GM21825 (cell line): ENCODE measurements around the gene ZNF584.
A peak's percentile ranks its signal among the peaks of the same experiment; 100 is the strongest.

ENCODE experiments used
- ATAC-seq: cut with Tn5 transposase; IDR thresholded peaks from one replicate; pipeline ENCODE4 v1.9.1; 2021; ENCODE audit warnings: mild to moderate bottlenecking, moderate library complexity; ENCODE audit not compliant: unreplicated experiment

ZNF584 gene

DNA sequence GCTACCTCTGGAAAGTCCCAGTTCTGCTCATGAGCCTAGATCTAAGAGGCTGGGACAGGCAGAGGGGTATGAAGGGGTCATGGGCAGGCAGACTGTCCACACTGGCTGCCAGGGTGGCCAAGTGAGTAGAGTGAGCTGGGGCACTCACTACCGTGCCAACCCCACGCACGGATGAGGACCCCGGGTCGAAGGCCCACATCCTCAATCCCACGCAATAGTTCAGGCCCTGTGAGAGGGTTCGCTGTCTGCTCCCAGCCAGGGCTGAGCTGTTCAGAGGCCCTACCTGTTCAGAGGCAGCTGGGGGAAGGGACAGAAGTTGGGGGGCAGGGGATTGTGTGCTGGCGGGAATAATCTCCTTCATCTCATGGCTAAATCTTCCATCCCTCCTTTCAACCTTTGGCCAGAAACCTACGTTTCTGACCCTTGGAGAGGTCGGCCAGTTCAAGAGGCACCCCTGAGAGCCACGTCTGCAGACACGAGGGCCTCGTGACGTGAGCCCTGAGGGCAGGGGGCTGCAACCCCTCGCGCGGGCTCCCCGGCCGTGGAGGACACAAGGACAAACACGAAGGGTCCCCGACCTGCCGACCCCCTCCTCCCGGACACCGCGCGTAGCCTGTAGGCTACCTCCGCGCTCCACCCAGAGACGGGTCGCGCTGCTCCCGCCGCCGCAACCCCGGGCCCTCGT, 22.4 kb upstream of the ZNF584 start:
- ATAC-seq = peak; percentile 13

DNA sequence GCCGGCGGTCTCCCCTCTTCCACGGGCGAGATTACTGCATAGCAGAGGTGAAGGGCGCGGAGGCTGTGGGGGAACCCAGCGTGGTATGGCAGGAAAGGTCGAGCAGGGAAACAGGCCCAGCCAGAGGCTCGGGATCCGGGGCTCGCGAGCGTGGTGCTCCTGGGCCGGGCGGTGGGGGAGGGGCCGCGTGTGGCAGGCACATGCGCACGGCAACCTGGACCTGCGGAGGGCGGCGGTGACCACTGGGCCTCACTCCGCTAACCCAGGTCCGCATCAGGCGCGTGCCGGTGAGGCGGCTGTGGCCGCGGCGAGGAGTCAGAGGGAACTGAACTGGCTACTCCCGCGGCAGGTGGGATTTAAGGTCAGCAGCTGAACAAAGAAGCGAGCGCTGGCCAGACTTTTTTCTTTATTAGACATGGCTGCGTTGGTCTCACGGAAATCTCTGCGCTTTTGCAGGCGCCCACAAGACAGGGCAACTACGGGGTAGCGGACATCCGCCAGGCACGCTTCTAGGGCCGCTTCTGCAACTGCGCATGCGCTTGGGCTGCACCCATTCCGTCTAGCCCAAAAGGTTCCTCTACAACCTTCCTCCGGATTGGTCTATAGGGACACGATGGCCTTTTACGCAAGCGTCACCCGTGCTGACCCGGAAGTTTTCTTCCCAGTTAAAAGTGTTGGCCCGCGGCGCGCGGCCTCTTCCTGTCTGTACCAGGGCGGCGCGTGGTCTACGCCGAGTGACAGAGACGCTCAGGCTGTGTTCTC, 21.7 kb upstream of the ZNF584 start, which contains the start of gene RPS5:
TSS of gene RPS5 (plus strand) at position 694 of the 762 bp plus-strand sequence. CDS start 869 bp downstream, outside the sequence.
- peak; percentile 81 for ATAC-seq

DNA sequence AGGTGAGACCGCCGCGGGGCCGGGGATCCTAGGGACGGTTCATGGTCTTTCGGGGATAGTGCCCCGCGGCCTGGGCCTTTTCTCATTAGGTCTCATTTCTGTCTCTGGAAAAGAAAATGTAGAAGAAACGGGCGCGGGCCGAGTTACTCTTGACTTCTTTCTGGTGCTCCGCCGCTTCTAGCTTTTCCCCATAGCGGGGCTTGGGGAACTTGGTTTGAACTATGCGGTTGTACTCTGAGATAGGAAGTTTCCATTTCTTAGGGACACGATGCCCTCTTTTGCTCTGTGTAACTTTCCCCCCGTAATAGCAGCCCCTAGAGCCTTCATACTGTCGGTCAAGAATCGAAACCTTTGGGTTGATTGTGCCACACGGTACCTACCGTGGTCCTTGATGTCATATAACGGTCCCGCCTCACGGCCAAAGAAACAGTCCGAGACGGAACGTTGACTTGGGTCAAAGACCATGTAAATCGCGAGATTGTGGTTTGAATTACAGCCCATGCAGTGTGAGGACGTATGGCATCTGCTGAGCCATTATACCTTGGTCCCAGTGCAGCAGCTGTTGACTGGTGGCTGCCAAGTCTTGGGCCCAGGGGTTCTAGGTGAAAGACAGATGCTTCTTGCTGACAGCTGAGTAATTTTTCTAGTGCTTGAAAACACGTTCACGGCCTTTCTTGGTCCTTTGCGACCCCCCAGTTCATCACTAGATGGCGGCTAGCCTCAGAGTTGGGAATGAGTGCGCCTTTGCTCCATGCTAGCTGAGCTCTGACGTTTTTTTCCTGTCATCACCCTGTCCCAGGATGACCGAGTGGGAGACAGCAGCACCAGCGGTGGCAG, 20.9 kb upstream of the ZNF584 start:
- no peak for ATAC-seq

DNA sequence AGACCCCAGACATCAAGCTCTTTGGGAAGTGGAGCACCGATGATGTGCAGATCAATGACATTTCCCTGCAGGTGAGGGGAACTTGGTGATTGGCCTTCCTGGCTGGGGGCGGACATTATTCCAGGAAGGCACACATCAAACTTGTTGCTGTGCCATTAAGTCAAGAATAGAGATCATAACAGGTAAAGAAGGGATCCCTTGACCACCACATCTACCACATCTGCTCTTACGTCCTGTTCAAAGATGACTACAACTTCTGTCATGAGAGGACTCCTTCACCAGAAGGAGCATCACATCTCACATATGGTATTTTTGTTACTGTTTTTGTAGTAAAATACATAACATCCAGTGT, 20.3 kb upstream of the ZNF584 start:
- ATAC-seq = no peak

DNA sequence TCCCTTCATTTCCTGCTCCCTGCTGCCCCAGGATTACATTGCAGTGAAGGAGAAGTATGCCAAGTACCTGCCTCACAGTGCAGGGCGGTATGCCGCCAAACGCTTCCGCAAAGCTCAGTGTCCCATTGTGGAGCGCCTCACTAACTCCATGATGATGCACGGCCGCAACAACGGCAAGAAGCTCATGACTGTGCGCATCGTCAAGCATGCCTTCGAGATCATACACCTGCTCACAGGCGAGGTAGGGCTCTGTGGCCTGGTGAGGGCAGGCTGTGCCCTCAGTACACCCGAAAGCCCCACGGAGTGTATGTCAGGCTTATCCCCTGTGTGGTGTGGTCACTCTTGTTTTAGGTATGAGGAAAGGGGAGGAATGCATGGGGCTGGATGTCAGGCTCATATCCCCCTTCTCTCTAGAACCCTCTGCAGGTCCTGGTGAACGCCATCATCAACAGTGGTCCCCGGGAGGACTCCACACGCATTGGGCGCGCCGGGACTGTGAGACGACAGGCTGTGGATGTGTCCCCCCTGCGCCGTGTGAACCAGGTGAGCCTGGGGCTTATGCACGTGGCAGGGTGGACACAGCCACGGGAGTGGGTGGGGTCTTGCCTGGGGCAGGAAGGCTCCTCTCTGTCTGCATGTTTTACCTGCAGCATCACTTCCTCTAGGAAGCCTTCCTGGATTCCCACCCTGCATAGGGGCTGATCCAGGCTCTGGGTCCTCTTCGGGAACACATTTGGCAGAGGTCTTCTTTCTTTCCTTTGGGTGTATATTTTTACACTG, 15.3 kb upstream of the ZNF584 start:
- no peak for ATAC-seq

DNA sequence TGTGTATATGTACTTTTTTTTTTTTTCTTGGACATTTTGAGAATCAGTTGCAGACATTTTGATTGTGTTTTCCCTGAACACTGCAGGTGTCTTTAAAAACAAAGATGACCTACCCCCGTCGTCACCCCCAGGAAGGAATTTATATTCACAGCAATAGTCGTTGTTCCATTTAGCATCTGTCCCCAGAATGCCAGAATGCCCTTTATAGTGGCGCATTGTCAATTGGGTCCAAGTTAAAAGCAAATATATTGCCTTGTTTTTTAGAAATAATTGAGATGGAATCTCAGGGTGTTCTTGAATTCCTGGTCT, 14.8 kb upstream of the ZNF584 start:
- no peak for ATAC-seq

DNA sequence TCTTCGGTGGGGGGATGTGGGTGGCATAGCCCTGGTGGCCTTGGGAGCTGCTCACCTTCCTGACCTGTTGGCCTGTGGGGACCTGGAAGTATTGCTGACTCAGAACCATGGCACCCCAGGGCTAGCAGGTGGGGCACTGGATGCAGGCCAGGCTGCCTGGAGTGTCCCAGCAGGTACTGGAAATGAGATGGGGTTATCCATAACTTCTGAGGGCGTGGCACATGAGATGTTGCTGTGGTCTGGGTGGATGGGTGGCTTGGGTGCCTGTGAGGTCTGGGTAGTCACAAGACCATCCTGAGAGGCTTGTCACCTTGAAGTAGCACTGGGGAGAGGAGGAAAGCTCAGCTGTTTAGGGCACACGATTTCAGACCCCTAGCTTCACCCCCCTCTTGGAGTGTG, 13.6 kb upstream of the ZNF584 start:
- ATAC-seq = no peak

DNA sequence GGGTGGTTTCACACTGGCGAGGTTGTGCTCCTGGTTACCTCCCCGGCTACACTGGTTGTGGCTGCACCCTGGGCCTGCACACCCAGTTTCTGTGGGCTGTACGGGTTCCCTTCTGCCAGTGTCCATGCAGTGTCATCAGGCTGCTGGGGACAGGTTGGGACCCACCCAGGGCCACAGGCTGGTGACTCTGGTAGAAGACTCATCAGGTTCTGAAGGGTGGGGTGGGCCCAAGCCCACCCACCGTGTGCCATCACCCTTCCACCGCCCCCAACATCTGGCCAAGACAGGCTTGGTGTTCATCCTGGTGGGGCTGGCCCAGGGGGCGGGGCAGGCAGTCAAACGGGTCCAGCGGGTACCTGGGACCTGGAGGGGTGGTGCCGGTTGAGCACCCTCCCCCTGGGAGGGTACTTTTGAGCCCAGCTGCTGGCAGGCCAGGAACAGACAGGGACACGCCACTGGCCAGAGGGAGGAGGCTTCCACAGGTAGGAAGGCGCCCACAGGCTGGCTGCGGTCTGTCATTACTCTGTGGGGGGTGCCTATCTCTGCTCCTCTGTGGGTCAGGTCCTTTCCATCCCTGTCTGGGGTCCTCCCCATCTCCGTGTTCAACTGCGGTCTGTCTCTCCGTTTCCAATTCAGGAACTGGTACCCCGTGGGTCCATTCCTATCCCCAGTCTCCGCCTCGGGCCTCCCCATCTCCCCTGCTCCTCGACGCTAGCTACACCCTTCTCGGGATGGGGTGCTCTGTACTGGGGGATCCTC, 13.1 kb upstream of the ZNF584 start, which contains the start of gene RNF225:
TSS of gene RNF225 (plus strand) at position 437 of the 759 bp plus-strand sequence. CDS start 434 bp downstream, outside the sequence.
- ATAC-seq = no peak

DNA sequence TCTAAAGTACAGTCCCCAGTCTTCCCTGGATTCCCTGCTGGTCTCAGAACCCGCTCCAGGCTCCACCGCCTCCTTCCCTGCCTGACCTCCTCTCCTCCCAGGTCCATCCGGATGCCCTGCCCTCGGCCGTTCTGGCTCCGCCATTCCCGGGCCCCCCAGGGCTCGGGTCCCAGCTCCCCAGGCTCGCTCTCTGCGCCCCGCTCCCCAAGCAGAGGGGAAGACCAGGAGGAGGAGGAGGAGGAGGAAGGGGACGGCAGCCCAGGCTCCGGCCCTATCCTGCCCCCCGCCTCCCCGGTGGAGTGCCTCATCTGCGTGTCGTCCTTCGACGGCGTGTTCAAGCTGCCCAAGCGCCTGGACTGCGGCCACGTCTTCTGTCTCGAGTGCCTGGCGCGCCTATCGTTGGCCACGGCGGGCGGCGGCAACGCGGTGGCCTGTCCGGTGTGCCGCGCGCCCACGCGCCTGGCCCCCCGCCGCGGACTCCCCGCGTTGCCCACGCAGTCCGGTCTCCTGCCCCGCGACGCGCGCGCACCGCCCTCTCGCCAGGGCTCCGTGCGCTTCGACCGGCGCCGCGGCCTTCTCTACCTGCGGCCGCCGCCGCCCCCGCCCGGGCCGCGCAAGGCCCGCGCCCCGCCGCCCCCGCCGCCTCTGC, 12.3 kb upstream of the ZNF584 start:
- ATAC-seq = no peak

DNA sequence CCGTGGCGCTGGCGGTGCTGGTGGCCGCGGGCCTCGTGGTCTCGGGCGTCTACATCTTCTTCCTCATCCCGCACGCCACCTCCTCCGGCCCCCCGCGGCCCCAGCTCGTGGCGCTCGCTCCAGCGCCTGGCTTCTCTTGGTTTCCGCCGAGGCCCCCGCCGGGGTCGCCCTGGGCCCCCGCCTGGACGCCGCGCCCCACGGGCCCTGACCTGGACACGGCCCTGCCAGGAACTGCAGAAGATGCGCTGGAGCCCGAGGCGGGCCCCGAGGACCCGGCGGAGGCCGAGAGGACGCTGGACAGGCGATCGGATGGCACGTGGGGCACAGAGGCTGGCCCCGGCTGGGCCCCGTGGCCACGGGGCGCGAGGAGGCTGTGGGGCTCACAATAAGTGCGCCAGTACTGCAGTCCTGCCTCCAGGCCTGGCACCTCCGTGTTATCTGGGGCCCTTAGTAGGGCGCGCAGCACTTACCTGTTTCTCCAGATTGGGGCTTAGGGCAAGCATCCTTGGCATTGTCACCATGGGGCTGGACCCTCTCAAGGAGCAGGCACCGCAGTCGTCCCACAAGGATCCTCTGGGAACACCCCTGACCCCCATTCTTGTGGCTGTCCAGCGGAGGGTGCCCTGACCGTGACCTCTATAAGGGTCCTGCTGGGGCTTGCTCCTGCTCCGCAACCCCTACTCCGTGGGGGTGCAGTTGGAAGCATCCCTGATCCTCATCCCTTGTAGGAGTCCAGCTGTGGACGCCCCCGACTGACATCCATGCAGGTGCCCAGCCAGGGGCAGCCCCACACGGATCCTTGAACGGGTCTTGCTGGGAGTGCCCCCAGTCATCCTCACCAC, 11.5 kb upstream of the ZNF584 start:
- no peak for ATAC-seq

DNA sequence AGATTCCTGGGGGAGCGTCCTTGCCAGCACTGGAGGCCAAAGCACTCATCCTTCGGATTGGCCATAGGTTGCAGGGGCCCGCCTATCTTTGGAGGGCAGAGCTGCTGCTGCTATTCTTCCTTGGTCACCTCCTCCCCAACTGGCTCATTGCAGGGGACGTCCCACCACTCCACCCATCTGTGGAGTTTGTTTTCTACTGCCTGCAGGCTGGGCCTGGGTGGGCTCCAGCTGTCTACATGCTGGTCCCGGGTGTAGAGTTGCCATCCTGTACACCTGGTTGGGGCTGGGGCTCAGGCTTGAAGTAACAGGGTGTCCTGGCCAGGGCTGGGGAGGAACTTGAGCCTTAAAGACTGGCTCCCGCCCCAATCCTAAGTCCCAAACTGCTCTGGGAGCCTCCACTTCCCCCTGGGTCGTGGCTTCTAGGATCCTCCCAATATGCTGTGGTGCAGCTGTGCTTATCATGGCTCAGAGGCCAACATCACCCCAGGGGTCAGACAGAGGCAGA, 10.9 kb upstream of the ZNF584 start:
- ATAC-seq = no peak

DNA sequence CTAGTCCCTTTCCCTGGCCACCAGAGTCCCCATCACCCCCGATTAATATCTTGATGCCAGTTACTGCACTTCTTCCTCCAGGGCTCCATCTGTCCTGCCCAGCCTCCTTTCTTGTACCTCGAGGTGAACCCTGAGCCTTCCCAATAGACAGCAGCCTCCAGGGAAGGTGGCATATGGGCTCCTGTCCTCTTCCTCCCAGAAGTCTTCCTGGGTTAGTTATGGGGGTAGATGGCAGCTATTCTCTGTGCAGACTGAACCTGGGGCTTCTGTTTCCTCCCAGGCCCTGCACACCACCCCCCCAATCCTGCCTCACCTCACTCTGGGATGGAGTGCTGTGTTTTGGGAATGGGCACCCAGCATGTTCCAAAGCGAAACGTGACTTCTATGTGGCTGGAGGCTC, 10.4 kb upstream of the ZNF584 start:
- no peak for ATAC-seq

DNA sequence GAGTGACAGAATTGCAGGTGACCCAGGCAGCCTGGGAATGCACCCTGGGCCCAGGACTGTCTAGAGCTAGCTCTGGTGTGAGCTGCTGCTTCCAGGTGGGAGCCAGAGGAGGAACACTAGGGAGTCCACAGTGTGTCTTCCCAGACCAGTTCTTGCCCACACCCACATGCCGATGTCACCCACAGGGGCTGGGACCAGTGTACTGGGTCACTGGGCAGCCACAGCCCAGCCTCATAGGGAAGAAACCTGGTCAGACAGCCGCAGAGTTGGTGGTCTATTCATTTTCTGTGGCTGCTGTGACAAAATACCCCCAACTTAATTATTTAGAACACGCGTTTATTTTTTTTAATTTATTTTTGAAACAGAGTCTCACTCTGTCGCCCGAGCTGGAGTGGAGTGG, 9.9 kb upstream of the ZNF584 start:
- ATAC-seq = no peak

DNA sequence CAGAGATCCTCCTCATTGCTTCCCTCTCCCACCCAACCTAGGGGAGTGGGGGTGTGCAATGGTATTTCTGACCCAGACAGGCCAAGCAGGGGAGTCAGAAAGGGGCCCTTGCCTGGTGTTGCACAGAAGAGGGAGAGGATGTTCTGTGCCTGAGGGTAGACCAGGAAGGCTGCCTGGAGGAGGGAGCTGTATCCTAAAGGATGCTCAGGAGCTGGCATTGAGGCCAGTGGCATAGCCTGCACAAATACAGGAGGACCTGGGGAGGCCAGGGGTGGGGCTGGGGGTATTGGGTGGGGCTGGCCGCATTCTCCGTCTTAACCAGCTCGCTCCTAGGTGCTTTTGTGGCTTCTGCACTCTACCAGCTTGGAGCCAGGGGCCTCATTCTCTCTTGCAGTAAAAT, 8.5 kb upstream of the ZNF584 start:
- no peak for ATAC-seq

DNA sequence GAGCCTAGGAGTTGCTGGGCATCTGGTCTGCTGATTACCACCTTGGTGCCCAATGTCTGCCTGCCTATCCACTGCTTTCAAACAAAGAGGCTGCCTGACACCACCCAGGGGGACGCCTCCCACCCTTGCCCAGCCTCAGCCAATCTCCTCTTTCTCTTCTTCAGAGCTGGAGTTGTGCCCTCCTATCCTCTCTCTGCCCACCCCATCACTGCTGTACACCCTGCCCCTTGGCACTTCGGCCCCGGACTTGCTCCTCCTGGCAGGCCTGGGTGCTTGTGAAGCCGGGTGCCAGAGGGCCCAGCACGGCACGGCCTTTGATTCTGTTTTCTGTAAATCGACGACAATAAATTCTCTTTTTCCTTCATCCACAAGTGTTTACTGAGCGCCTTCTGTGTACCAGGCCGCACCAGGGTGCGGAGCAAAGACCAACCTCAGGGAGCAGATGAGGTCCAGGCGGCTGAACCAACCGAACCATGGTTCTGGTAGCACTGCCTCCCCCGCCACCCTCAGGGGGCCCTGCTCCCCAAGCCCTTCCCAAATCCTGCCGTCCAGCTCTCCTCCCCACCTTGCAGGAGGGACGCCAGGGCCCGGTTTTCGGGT, 8.0 kb upstream of the ZNF584 start:
- ATAC-seq = no peak

DNA sequence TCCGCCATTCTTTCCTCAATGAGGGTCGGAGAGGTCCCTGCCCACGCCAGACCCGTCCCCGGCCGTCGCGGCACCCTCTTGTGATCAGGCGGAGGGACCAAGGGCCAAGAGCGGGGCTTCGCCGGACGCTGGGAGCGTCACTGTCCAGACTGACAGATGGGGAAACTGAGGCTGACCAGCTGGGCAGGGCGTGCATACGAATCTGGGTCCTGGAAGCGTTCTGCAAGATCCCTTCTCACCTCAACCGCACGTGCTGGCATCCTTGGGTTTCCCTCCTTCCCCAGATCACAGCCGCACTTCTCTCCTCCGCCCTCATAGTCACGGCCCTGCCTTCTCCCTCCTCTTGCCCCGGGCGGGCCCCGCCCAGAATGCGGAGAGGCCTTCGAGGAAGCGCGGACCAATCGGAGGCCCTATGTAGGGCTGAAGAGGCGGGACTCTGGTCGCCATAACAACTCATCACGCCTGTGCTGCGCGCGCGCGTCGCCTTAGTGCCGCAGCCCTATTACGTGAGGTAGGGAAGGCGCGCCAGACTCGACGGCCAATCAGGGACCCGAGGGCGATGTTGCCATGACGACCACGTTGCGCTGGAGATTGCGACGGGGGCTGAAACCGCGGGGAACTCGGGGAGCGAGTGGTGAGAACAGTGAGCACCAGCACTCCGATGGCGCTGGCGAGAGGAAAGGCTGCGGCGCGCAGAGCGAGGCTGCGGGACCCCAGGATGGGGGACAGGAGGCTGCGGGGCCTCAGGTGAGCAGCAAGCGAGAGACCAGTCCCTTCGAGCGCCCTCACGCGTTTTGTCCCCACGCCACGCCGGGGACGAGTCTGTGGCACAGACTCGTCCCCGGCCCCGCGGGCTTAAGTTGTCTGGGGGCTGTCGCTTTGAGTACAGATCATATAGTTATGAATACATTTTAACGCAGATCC, 7.3 kb upstream of the ZNF584 start:
- peak; percentile 97 for ATAC-seq

DNA sequence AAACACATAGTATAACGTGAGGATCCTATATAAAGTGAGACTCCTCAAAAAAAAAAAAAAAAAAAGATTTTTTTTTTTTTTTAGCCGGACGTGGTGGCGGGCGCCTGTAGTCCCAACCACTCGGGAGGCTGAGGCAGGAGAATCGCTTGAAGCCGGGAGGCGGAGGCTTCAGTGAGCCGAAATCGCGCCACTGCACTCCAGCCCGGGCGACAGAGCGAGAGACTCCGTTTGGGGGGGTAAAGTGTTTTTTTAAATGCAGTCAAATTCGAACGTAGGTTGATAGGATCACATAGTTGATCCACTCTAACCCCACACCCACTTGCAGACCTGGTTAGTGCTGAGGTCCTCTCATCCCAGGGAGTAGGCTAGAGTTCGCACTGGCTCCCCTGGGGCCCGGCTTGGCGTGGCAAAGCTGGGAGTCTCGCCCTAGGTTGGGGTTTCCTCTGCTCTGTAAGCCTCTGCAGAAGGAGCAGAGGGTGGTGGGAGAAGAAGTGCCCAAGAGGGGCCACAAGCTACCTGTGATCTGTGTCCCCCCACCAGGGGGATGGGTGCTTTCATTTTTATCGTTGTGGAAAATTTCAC, 6.5 kb upstream of the ZNF584 start:
- no peak for ATAC-seq
